Colonic mucosa (tissue), 4 donors: Measurements from ENCODE around the gene MTHFD2. TPM values are rescaled to one million over a fixed set of nuclear protein-coding genes. Genes with fewer than 3 reads are reported as not detected.

ENCODE experiments used
- DNase-seq: peaks from one replicate; pipeline ENCODE4 v3.0.0-alpha.2; 2020
- H3K27ac ChIP-seq: fragments of 200-600 bp; one replicate; pipeline ENCODE4 v1.8.0; 2021
- H3K27me3 ChIP-seq: fragments of 200-600 bp; one replicate; pipeline ENCODE4 v1.8.0; 2021
- H3K36me3 ChIP-seq: fragments of 200-600 bp; one replicate; pipeline ENCODE4 v1.8.0; 2021
- H3K4me1 ChIP-seq: fragments of 200-600 bp; one replicate; pipeline ENCODE4 v1.8.0; 2021; ENCODE audit warnings: mild to moderate bottlenecking
- H3K4me3 ChIP-seq: fragments of 200-600 bp; one replicate; pipeline ENCODE4 v1.8.0; 2021
- H3K9ac ChIP-seq, 2 donors: one replicate each; pipeline ENCODE4 v1.7.0; 2013; ENCODE audit warnings: control low read depth in 2 of 2, low read depth in 2 of 2, low read length in 2 of 2
- H3K9me3 ChIP-seq: fragments of 200-600 bp; one replicate; pipeline ENCODE4 v1.8.0; 2021
- CTCF ChIP-seq: fragments of 200-600 bp; IDR thresholded peaks from one replicate; pipeline ENCODE4 v1.8.0; 2022; ENCODE audit warnings: antibody characterized with exemption, mild to moderate bottlenecking
- intact Hi-C: fragments of 100-400 bp; cut with DNase I; formaldehyde crosslinking; loops from one replicate; pipeline ENCODE4 v1.14.1; 2022
- total RNA-seq, 2 donors: library from RNA; stranded (reverse); fragmentation: NEBNext Ultra II Directional in 1 of 2; extraction: Animal tissue kit (Norgen Biotek cat#: 25700) in 1 of 2; gene quantifications; one replicate each; pipeline ENCODE4 v1.2.1, GENCODE V29; 2021
- donor health status: healthy.
- donor health status: DM: no; HTN: no; CAD: no.
- donor health status: DM: no; HTN: no; CAD: no.

MTHFD2 gene
- total RNA-seq, 2 donors from 2014 or later: 44.9 to 89.2 TPM

- H3K4me3 ChIP-seq: no peak overlapping the region
- no peak overlapping the region for H3K27ac ChIP-seq
- no peaks in the 10 kb centered on the region for H3K27me3 ChIP-seq
- H3K9me3 ChIP-seq: no peaks in the 10 kb centered on the region
- H3K9ac ChIP-seq: no peak overlapping the region
- intact Hi-C loops: loop anchor here (5.0 to 10.0 kb wide), 2 partner anchors 85 to 427 kb away; partner anchors contain the start of gene STAMBP
- DNase-seq: no peak
- no peak for TF ChIP-seq CTCF
- no peaks in the 10 kb centered on the region for H3K4me1 ChIP-seq
- no peaks in the 10 kb centered on the region for H3K36me3 ChIP-seq
Observed at GRCh38 chr2:74252036-74252435, 53.6 kb downstream of the MTHFD2 start.

GRCh38 chr2:74252862-74253261 lies 54.4 kb downstream of the MTHFD2 start:
- no peaks in the 10 kb centered on the region for H3K9me3 ChIP-seq
- no peaks in the 10 kb centered on the region for H3K4me1 ChIP-seq
- no peak overlapping the region for H3K9ac ChIP-seq
- H3K27ac ChIP-seq: no peak overlapping the region
- H3K4me3 ChIP-seq: no peak overlapping the region
- no peak for TF ChIP-seq CTCF
- DNase-seq: no peak
- H3K36me3 ChIP-seq: no peaks in the 10 kb centered on the region
- H3K27me3 ChIP-seq: no peaks in the 10 kb centered on the region
- intact Hi-C loops: loop anchor here (5.0 to 10.0 kb wide), 2 partner anchors 84 to 428 kb away; partner anchors contain the start of gene STAMBP

- Histone ChIP-seq H3K27ac (no peak overlapping the region), H3K4me3 (no peak overlapping the region), H3K4me1 (no peaks in the 10 kb centered on the region), H3K9ac (no peak overlapping the region), H3K27me3 (no peaks in the 10 kb centered on the region), H3K36me3 (no peaks in the 10 kb centered on the region), H3K9me3 (no peaks in the 10 kb centered on the region)
- no peak for DNase-seq
- intact Hi-C loops: loop anchor here (5.0 to 10.0 kb wide), 2 partner anchors 84 to 429 kb away; partner anchors contain the start of gene STAMBP
- no peak for TF ChIP-seq CTCF
Observed at GRCh38 chr2:74253306-74253970, 55.0 kb downstream of the MTHFD2 start.

GRCh38 chr2:74253971-74254310 lies 55.5 kb downstream of the MTHFD2 start:
- Histone ChIP-seq H3K4me1 (no peaks in the 10 kb centered on the region), H3K27ac (no peak overlapping the region), H3K9ac (no peak overlapping the region), H3K27me3 (no peaks in the 10 kb centered on the region), H3K4me3 (no peak overlapping the region), H3K36me3 (no peaks in the 10 kb centered on the region), H3K9me3 (no peaks in the 10 kb centered on the region)
- intact Hi-C loops: loop anchor here (5.0 to 10.0 kb wide), 2 partner anchors 83 to 429 kb away; partner anchors contain the start of gene STAMBP
- no peak for DNase-seq
- TF ChIP-seq CTCF: no peak

GRCh38 chr2:74255660-74256213 lies 57.3 kb downstream of the MTHFD2 start:
- H3K9ac ChIP-seq: no peak overlapping the region
- intact Hi-C loops: loop anchor here (10.0 kb wide), 1 partner anchor 431 kb away; the partner anchor contains the start of gene STAMBP
- no peaks in the 10 kb centered on the region for H3K4me1 ChIP-seq
- no peaks in the 10 kb centered on the region for H3K27me3 ChIP-seq
- H3K36me3 ChIP-seq: no peaks in the 10 kb centered on the region
- H3K4me3 ChIP-seq: no peak overlapping the region
- no peak overlapping the region for H3K27ac ChIP-seq
- H3K9me3 ChIP-seq: no peaks in the 10 kb centered on the region
- TF ChIP-seq CTCF: no peak
- no peak for DNase-seq
